ENCODE results near the gene ADAMTS12. TPM values are rescaled to one million over a fixed set of nuclear protein-coding genes. Genes with fewer than 3 reads are reported as not detected.

ADAMTS12 gene
- total RNA-seq, 2 donors from 2014 or later, result 2.3 to 8.9 TPM

DNA sequence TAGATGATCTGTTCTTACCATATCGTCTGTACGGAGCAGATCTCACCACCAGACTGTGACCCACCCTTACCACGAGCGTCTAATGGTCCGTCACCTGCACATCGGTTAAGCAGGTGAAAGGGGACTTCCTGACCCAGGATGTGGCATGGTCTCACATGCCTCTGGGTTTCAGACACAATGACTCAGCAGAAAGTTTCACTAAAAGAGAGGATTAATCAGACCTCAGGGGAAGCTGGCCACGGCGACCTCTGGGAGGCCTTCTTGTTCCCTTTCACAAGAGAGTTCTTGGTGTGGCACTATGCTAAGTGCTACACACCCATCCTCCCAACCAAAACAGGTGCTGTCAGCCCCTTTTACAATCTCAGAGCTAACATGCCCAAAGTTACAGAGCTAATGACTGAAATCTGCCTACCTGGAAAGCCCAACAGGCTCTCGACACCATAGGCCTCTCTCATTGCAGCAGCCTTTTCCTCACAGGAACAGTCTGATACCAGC is 41.6 kb downstream of the ADAMTS12 start:
- DNase-seq (no peak), ATAC-seq (no peak)
- Histone ChIP-seq H3K9me3 (no peaks in the 10 kb centered on the region), H3K27me3 (no peaks in the 10 kb centered on the region), H3K27ac (no peak overlapping the region), H3K36me3 (replicated peaks in 1 of 2; ENCODE audit: insufficient read depth in 1 of 2, low read depth in 2 of 2) (no peaks in the 10 kb centered on the region), H3K4me1 (no peaks in the 10 kb centered on the region), H3K4me3 (no peak overlapping the region)
- intact Hi-C loops (cut with DNase I), result no loop called here
- TF ChIP-seq, protein P1, sequence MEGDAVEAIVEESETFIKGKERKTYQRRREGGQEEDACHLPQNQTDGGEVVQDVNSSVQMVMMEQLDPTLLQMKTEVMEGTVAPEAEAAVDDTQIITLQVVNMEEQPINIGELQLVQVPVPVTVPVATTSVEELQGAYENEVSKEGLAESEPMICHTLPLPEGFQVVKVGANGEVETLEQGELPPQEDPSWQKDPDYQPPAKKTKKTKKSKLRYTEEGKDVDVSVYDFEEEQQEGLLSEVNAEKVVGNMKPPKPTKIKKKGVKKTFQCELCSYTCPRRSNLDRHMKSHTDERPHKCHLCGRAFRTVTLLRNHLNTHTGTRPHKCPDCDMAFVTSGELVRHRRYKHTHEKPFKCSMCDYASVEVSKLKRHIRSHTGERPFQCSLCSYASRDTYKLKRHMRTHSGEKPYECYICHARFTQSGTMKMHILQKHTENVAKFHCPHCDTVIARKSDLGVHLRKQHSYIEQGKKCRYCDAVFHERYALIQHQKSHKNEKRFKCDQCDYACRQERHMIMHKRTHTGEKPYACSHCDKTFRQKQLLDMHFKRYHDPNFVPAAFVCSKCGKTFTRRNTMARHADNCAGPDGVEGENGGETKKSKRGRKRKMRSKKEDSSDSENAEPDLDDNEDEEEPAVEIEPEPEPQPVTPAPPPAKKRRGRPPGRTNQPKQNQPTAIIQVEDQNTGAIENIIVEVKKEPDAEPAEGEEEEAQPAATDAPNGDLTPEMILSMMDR (IDR thresholded peaks at IDR 0.05), result no peak
- TF ChIP-seq POLR2A (IDR thresholded peaks at IDR 0.05), result no peak
- WGBS, 2 donors, result 71 to 84% methylated on average over 9 of the region's 9 CpGs

DNA sequence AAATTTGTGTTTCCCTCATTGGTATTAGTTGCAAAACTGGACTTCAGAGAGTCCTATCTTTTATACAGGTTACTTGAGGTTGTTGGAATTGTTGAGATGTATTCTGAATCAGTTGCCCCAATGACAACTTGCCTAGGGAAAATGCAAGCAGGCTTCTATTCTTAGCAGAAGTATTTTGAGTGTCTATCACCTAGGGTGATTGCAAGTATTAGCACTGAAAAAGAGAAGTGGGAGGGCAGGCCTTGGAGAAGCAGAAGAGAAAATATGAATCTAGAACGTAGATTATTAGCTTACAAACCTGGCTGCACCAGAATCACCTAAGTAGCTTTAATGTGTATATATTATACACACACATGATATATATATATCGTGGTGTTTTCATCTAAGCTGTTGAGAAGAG is 43.2 kb downstream of the ADAMTS12 start:
- no peak for DNase-seq
- Histone ChIP-seq H3K36me3 (replicated peaks in 1 of 2; ENCODE audit: insufficient read depth in 1 of 2, low read depth in 2 of 2) (no peaks in the 10 kb centered on the region), H3K4me3 (no peak overlapping the region), H3K9me3 (no peaks in the 10 kb centered on the region), H3K4me1 (no peaks in the 10 kb centered on the region), H3K27ac (no peak overlapping the region), H3K27me3 (no peaks in the 10 kb centered on the region)
- intact Hi-C loops (cut with DNase I), result no loop called here
- no peak for ATAC-seq
- no peak for TF ChIP-seq POLR2A (IDR thresholded peaks at IDR 0.05)
- TF ChIP-seq, protein P1 (IDR thresholded peaks at IDR 0.05), result no peak
- WGBS, 2 donors, result 79 to 80% methylated on average over 2 of the region's 2 CpGs

DNA sequence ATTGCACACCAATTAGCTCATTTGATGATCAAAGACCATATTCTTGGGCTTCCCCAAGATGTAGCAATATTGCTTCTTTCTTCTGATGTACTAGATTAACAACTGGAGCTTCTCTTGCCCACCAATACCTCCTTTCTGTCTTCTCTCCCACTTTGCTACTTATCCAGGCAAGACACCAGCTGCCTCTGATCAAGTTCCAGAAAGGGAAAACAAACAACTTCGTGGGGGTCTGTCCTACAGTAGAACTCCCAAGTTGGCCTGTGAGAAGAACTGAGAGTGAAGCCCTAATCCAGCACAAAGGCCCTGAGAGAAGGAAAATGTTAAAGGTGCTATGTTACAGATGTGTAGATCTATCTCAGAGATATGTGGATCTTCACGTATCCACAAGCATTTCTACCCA is 44.9 kb downstream of the ADAMTS12 start:
- ATAC-seq, result no peak
- Histone ChIP-seq H3K27ac (no peak overlapping the region), H3K4me1 (no peaks in the 10 kb centered on the region), H3K4me3 (no peak overlapping the region), H3K36me3 (replicated peaks in 1 of 2; ENCODE audit: insufficient read depth in 1 of 2, low read depth in 2 of 2) (no peaks in the 10 kb centered on the region), H3K27me3 (no peaks in the 10 kb centered on the region), H3K9me3 (no peaks in the 10 kb centered on the region)
- 38 to 54% methylated on average over 2 of the region's 2 CpGs for WGBS, 2 donors
- no peak for DNase-seq
- TF ChIP-seq POLR2A (IDR thresholded peaks at IDR 0.05), result no peak
- TF ChIP-seq, protein P1 (IDR thresholded peaks at IDR 0.05), result no peak
- intact Hi-C loops (cut with DNase I), result no loop called here

DNA sequence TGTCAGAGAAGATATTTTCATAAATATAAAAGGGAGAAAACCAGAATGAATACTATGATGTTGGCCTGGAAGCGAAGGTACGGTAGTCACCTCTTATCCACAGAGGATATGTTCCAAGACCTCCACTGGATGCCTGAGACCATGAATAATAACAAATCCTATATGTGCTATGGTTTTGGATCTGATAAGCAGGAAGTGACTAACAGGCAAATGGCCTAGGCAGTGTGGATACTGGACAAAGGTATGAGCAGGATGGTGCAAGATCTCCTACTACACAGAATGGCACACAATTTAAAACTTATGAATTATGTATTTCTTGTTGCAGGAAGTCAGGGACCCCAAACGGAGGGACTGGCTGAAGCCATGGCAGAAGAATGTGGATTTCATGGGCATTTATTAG is 48.2 kb downstream of the ADAMTS12 start:
- intact Hi-C loops (cut with DNase I), result no loop called here
- H3K9me3 ChIP-seq, result no peaks in the 10 kb centered on the region
- H3K4me1 ChIP-seq, result no peaks in the 10 kb centered on the region
- no peak for DNase-seq
- H3K27ac ChIP-seq, result no peak overlapping the region
- ATAC-seq, result no peak
- no peaks in the 10 kb centered on the region for H3K27me3 ChIP-seq
- no peak for TF ChIP-seq POLR2A (IDR thresholded peaks at IDR 0.05)
- H3K4me3 ChIP-seq, result no peak overlapping the region
- no peaks in the 10 kb centered on the region for H3K36me3 ChIP-seq (replicated peaks in 1 of 2; ENCODE audit: insufficient read depth in 1 of 2, low read depth in 2 of 2)
- 85 to 86% methylated on average over 3 of the region's 3 CpGs for WGBS, 2 donors

DNA sequence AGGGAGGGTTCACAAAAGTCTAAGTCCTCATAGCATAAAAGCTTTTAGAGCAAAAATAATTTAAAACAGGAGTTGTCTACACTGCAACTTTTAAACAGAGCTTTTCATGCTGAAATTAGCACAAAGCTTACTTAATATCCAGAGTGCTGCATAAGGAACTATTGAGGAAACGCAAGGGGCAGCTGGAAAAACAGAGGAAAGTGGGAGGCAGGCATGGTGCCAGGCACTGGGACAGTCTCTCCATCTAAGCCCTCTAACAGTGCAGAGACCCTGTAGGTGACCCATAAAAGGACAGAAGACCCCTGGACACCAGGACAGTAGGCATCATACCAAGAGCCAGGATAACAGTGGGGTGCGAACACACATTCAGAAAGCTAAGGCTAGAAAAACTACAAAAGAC is 49.3 kb downstream of the ADAMTS12 start:
- no peaks in the 10 kb centered on the region for H3K4me1 ChIP-seq
- no peak for TF ChIP-seq POLR2A (IDR thresholded peaks at IDR 0.05)
- TF ChIP-seq, protein P1 (IDR thresholded peaks at IDR 0.05), result no peak
- no peaks in the 10 kb centered on the region for H3K36me3 ChIP-seq (replicated peaks in 1 of 2; ENCODE audit: insufficient read depth in 1 of 2, low read depth in 2 of 2)
- H3K9me3 ChIP-seq, result no peaks in the 10 kb centered on the region
- intact Hi-C loops (cut with DNase I), result no loop called here
- 78 to 86% methylated on average over 2 of the region's 2 CpGs for WGBS, 2 donors
- DNase-seq, result no peak
- no peak overlapping the region for H3K27ac ChIP-seq
- H3K4me3 ChIP-seq, result no peak overlapping the region
- no peaks in the 10 kb centered on the region for H3K27me3 ChIP-seq
- no peak for ATAC-seq

Data from body of pancreas (tissue), 4 donors.